SU-DHL-6 (cell line): ENCODE measurements around the gene LILRB3.

Experiments used
- EZH2phosphoT487 ChIP-seq: fragments of 200-600 bp; sonication (generic), shearing (Covaris generic); conservative IDR thresholded peaks from 2 replicates; pipeline ENCODE4 v1.6.1; 2018; ENCODE audit warnings: mild to moderate bottlenecking, antibody characterized with exemption, low read length, moderate library complexity, mixed read lengths
- TF ChIP-seq, protein P1 (sequence below): fragments of 200-600 bp; sonication (generic); IDR thresholded peaks from one replicate; pipeline ENCODE4 v1.5.1; 2017; ENCODE audit warnings: antibody characterized with exemption, mild to moderate bottlenecking, low read length, moderate library complexity; ENCODE audit not compliant: insufficient read depth, poor library complexity, severe bottlenecking

DNA sequence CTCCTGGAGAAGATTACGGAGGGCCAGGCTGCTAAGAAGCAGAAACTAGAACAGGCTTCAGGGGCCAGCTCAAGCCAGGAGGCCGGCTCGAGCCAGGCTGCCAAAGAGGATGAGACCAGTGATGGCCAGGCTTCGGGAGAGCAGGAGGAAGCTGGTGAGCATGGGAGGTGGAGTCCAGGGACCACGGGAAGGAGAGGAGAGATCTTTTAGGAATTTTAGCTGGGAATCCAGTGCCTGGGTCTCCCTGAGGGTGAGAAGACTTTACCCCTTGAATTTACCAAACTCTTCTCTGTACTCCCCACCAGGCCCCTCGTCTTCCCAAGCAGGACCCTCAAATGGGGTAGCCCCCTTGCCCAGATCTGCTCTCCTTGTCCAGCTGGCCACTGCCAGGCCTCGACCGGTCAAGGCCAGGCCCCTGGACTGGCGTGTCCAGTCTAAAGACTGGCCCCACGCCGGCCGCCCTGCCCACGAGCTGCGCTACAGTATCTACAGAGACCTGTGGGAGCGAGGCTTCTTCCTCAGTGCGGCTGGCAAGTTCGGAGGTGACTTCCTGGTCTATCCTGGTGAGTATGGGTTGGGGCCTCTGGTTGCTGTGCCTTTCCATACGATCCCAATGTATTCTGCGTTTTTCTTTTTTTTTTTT lies 30.9 kb downstream of the LILRB3 start:
- TF ChIP-seq, protein P1, sequence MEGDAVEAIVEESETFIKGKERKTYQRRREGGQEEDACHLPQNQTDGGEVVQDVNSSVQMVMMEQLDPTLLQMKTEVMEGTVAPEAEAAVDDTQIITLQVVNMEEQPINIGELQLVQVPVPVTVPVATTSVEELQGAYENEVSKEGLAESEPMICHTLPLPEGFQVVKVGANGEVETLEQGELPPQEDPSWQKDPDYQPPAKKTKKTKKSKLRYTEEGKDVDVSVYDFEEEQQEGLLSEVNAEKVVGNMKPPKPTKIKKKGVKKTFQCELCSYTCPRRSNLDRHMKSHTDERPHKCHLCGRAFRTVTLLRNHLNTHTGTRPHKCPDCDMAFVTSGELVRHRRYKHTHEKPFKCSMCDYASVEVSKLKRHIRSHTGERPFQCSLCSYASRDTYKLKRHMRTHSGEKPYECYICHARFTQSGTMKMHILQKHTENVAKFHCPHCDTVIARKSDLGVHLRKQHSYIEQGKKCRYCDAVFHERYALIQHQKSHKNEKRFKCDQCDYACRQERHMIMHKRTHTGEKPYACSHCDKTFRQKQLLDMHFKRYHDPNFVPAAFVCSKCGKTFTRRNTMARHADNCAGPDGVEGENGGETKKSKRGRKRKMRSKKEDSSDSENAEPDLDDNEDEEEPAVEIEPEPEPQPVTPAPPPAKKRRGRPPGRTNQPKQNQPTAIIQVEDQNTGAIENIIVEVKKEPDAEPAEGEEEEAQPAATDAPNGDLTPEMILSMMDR = no peak
- TF ChIP-seq EZH2phosphoT487 = no peak
